Measurements from ENCODE around the gene MLLT10. TPM values are rescaled to one million over a fixed set of nuclear protein-coding genes. Genes with fewer than 3 reads are reported as not detected.
A peak's percentile ranks its signal among the peaks of the same experiment; 100 is the strongest.

The MLLT10 gene
- total and polyA plus RNA-seq, 2 of the 8 experiments (the other 6 are each of a cell fraction or from before 2014, with no cell fraction given), result 53.1 to 62.1 TPM

GRCh38 chr10:21525367-21526187 is 8.5 kb upstream of the MLLT10 start, which contains the start of gene SKIDA1:
SKIDA1 (minus strand) TSS chr10:21525682; CDS start chr10:21517822, 7,860 bp downstream.
- Histone ChIP-seq H2AK5ac (ENCODE audit: low read depth, low read length) (no peak within 1 kb of the TSS; the same call in 1 of the 2 replicates), H2BK120ac (replicated peaks; ENCODE audit: low read depth, low read length) (peak within 1 kb of the TSS; percentile 92), H3K27me3 (replicated peaks in 1 of 4; ENCODE audit: control insufficient read depth in 3 of 4, extremely low read depth in 1 of 4, insufficient read depth in 3 of 4, low read length in 3 of 4) (0 out of 7 replicates have a peak, but pooled peaks cover 0 to 3% (median 0%) of the 10 kb centered on the region in 4 experiments), H3K27ac (ENCODE audit: low read depth, low read length) (peak within 1 kb of the TSS; percentile 93), H3K14ac (ENCODE audit: insufficient read length) (peak within 1 kb of the TSS; percentile 78), H3K18ac (ENCODE audit: extremely low read depth, low read length) (peak within 1 kb of the TSS; percentile 93), H2BK15ac (ENCODE audit: low read length) (0 out of 2 replicates have a peak within 1 kb of the TSS, but pooled peaks have one; percentile 34), H3K56ac (replicated peaks; ENCODE audit: insufficient read length, low read depth, low read length) (peak within 1 kb of the TSS; percentile 97), H3K23me2 (ENCODE audit: low read depth, low read length) (peaks cover 10% of the 10 kb centered on the region; the same call in 1 of the 2 replicates), H3K4ac (replicated peaks; ENCODE audit: insufficient read length, low read depth, low read length) (peak within 1 kb of the TSS; percentile 99), H2BK5ac (ENCODE audit: low read depth, low read length) (peak within 1 kb of the TSS; percentile 85), H3K4me1 (replicated peaks in 1 of 4; ENCODE audit: control insufficient read depth in 3 of 4, insufficient read depth in 4 of 4, low read length in 3 of 4) (peaks cover 7 to 38% (median 19%) of the 10 kb centered on the region in 4 experiments), H4K5ac (ENCODE audit: insufficient read length, low read depth, low read length) (peak within 1 kb of the TSS; percentile 98), H4K8ac (ENCODE audit: extremely low read depth, insufficient read depth, low read length) (peak within 1 kb of the TSS; percentile 98; the same call in 1 of the 2 replicates), H3K79me2 (ENCODE audit: control insufficient read depth in 1 of 2, insufficient read depth in 2 of 2, low read length in 2 of 2) (peaks cover 0 to 17% of the 10 kb centered on the region in 2 experiments; a peak in 2 of 4 replicates), H3K4me2 (ENCODE audit: insufficient read depth in 1 of 2, low read depth in 2 of 2, low read length in 2 of 2) (peak within 1 kb of the TSS; percentile 95 to 97), H3K79me1 (ENCODE audit: low read depth, low read length) (no peaks in the 10 kb centered on the region), H3K4me3 (ENCODE audit: extremely low read depth in 1 of 4, insufficient read depth in 2 of 4, low read depth in 3 of 4, low read length in 4 of 4) (peak within 1 kb of the TSS; percentile 67 to 79 (median 76)), H3K36me3 (ENCODE audit: control insufficient read depth in 2 of 4, insufficient read depth in 4 of 4, low read length in 3 of 4) (no peaks in the 10 kb centered on the region), H4K91ac (replicated peaks; ENCODE audit: insufficient read length, low read length) (peak within 1 kb of the TSS; percentile 71), H3K9me3 (ENCODE audit: insufficient read depth in 2 of 2, low read depth in 1 of 2, low read length in 1 of 2) (no peaks in the 10 kb centered on the region), H2BK20ac (ENCODE audit: low read length) (no peak within 1 kb of the TSS), H4K20me1 (replicated peaks in 1 of 2; ENCODE audit: control insufficient read depth in 1 of 2, insufficient read depth in 2 of 2, low read length in 2 of 2) (no peaks in the 10 kb centered on the region), H2AFZ (ENCODE audit: low read length) (no peak within 1 kb of the TSS), H3K9ac (replicated peaks in 1 of 4; ENCODE audit: extremely low read depth in 1 of 4, low read depth in 3 of 4, low read length in 3 of 4) (peak within 1 kb of the TSS; percentile 77 to 94 (median 90)), H2BK12ac (ENCODE audit: low read depth, low read length) (peak within 1 kb of the TSS; percentile 91), H3K23ac (ENCODE audit: insufficient read length) (no peak within 1 kb of the TSS)
- DNase-seq (ENCODE audit: low read depth in 1 of 2, low spot score in 2 of 2) (peak in 1 of 2 experiments; percentile 90), FAIRE-seq (peak; percentile 73)
- 1% methylated on average over 44 of the region's 64 CpGs; no CpG with 5 or more reads in 1 of the 2 experiments for whole genome bisulfite sequencing, 2 experiments (ENCODE audit: extremely low coverage in 1 of 2, insufficient coverage in 1 of 2, insufficient read length in 1 of 2, insufficient replicate concordance in 2 of 2, low coverage in 1 of 2, low lambda C conversion rate in 2 of 2, missing lambda C conversion rate in 1 of 2)
- CTCF ChIA-PET (ENCODE audit: partially characterized antibody), result interaction anchor here (0.6 to 2.2 kb wide), 5 partner anchors 10 to 247 kb away, joined by 3 to 6 read pairs (median 4); no protein-coding TSS in a partner anchor
- POLR2A ChIA-PET (ENCODE audit: partially characterized antibody), result interaction anchor here (0.7 to 17.3 kb wide), 17 partner anchors 7 to 247 kb away, joined by 3 to 352 read pairs (median 6); partner anchors contain the start of gene MLLT10
- TF ChIP-seq SP1 (IDR thresholded peaks at IDR 0.05; ENCODE audit: low read depth, low read length), result peak; percentile 71
- TF ChIP-seq CHD1 (IDR thresholded peaks at IDR 0.05; ENCODE audit: low read depth, low read length), result 0 out of 2 replicates have a peak, but pooled peaks have one; percentile 1
- no peak for TF ChIP-seq NANOG (IDR thresholded peaks at IDR 0.05; ENCODE audit: insufficient read depth, low read depth, low read length, poor library complexity, severe bottlenecking)
- no peak for TF ChIP-seq CREB1 (IDR thresholded peaks at IDR 0.05)
- TF ChIP-seq CHD2 (IDR thresholded peaks at IDR 0.05; ENCODE audit: low read length), result peak; percentile 29
- no peak for TF ChIP-seq HDAC2 (IDR thresholded peaks at IDR 0.05; ENCODE audit: borderline replicate concordance in 1 of 2, low read depth in 2 of 2, low read length in 2 of 2)
- no peak for TF ChIP-seq TAF7 (optimal IDR thresholded peaks at IDR 0.05; ENCODE audit: borderline replicate concordance, low read depth, low read length)
- TF ChIP-seq SIN3A (conservative IDR thresholded peaks at IDR 0.05 in 1 of 2, IDR thresholded peaks at IDR 0.05 in 1 of 2; ENCODE audit: low read depth in 1 of 2, low read length in 2 of 2), result peak; percentile 33 to 74; a peak in 1 of 4 replicates
- TF ChIP-seq RFX5 (IDR thresholded peaks at IDR 0.05; ENCODE audit: borderline replicate concordance, low read depth, low read length), result no peak
- peak; percentile 89 for TF ChIP-seq RBBP5 (IDR thresholded peaks at IDR 0.05; ENCODE audit: borderline replicate concordance, low read depth, low read length)
